Measurements from ENCODE around the gene ENO1.

ENO1 gene

DNA sequence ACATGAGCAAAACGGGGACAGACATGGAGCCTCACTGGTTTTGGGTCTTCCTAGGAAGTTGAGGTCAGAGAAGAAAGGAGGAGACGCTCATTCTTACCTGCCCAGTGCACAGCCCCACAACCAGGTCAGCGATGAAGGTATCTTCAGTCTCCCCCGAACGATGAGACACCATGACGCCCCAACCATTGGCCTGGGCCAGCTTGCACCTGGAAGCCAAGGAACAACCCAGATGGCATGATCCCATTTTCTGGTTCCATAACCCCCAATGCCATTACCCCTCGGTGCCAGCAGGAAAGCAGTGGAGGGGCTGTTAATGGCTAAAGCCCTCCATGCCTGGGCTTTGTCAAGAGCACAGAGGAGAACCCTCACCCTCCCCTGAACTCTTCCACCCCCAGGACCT, 15.3 kb downstream of the ENO1 start:
- no peak overlapping the region for H3K9ac ChIP-seq (ENCODE audit: insufficient read length)
- TF ChIP-seq FOXP2 (optimal IDR thresholded peaks at IDR 0.05; ENCODE audit: control extremely low read depth, extremely low read length, insufficient read depth) (no peak), POLR2AphosphoS5 (IDR thresholded peaks at IDR 0.05; ENCODE audit: borderline replicate concordance, low read depth, low read length) (no peak), EZH2 (IDR thresholded peaks at IDR 0.05) (no peak)
- DNase-seq (ENCODE audit: low read depth, low spot score): no peak
- H3K4me3 ChIP-seq: no peak overlapping the region
- peaks cover 97% of the 10 kb centered on the region for H3K36me3 ChIP-seq (ENCODE audit: insufficient read depth, low read length)
- no peaks in the 10 kb centered on the region for H3K9me3 ChIP-seq (ENCODE audit: low read depth, low read length)
- H3K27ac ChIP-seq: peak overlapping the region; percentile 46

DNA sequence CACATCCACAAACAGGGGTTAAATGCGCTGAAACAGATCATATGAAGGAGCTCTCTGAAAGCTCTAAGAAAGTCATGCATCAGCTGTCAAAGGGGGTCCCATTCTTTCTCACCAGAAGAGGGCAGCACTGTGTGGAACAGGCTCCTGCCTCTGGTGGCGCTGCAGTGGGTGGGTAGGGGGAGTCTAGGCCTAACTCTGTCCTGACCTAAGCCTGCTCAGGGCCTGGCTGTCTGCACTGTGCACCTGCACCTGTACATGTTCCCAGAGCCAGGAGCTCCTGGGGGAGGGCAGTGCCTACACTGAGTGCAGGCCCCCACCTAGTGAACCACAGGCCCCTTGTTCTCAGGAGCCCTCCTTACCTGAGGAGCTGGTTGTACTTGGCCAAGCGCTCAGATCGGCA, 16.0 kb downstream of the ENO1 start:
- H3K9me3 ChIP-seq (ENCODE audit: low read depth, low read length): no peaks in the 10 kb centered on the region
- H3K36me3 ChIP-seq (ENCODE audit: insufficient read depth, low read length): peaks cover 95% of the 10 kb centered on the region
- H3K4me3 ChIP-seq: no peak overlapping the region
- no peak for TF ChIP-seq FOXP2 (optimal IDR thresholded peaks at IDR 0.05; ENCODE audit: control extremely low read depth, extremely low read length, insufficient read depth)
- peak; percentile 37; the same call in 1 of the 2 replicates for TF ChIP-seq POLR2AphosphoS5 (IDR thresholded peaks at IDR 0.05; ENCODE audit: borderline replicate concordance, low read depth, low read length)
- no peak for DNase-seq (ENCODE audit: low read depth, low spot score)
- H3K27ac ChIP-seq: peak overlapping the region; percentile 46
- H3K9ac ChIP-seq (ENCODE audit: insufficient read length): no peak overlapping the region

GRCh38 chr1:8860738-8861516, 17.6 kb downstream of the ENO1 start:
- Histone ChIP-seq H3K4me3 (no peak overlapping the region), H3K9me3 (ENCODE audit: low read depth, low read length) (no peaks in the 10 kb centered on the region), H3K36me3 (ENCODE audit: insufficient read depth, low read length) (peaks cover 82% of the 10 kb centered on the region), H3K27ac (peak overlapping the region; percentile 56; the same call in 1 of the 2 replicates), H3K9ac (ENCODE audit: insufficient read length) (no peak overlapping the region)
- TF ChIP-seq FOXP2 (optimal IDR thresholded peaks at IDR 0.05; ENCODE audit: control extremely low read depth, extremely low read length, insufficient read depth) (no peak), EZH2 (IDR thresholded peaks at IDR 0.05) (no peak), POLR2AphosphoS5 (IDR thresholded peaks at IDR 0.05; ENCODE audit: borderline replicate concordance, low read depth, low read length) (no peak; the same call in 1 of the 2 replicates)
- no peak for DNase-seq (ENCODE audit: low read depth, low spot score)

DNA sequence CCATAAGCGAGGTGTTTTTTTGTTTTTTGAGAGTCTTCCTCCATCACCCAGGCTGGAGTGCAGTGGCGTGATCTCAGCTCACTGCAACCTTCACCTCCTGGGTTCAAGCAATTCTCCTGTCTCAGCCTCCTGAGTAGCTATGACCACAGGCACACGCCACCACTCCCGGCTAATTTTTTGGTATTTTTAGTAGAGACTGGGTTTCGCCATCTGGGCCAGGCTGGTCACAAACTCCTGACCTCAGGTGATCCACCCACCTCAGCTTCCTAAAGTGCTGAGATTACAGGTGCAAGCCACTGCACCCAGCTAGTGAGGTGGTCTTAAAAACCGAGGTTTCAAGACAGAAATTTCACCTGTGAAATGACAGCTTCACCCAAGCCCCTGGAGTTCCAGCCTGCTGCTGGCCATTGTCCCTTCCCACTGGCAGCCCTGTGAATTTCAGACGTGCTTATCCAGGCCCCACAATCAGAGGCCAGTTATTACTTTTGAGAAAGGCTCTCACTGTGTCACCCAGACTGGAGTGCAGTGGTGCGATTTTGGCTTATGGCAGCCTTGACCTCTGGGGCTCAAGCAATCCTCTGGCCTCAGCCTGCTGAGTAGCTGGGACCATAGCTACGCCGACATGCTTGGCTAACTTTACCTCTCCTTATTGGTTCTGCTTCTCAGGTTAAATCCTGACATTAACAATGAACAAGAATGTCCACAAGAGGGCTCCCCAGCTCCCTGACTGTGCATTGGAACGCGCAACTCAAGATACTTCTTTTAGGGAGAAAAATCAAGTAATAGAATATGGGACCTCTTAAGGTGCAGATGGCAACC, 19.4 kb downstream of the ENO1 start:
- H3K9ac ChIP-seq (ENCODE audit: insufficient read length): no peak overlapping the region
- H3K27ac ChIP-seq: peak overlapping the region; percentile 75
- TF ChIP-seq FOXP2 (optimal IDR thresholded peaks at IDR 0.05; ENCODE audit: control extremely low read depth, extremely low read length, insufficient read depth) (no peak), POLR2AphosphoS5 (IDR thresholded peaks at IDR 0.05; ENCODE audit: borderline replicate concordance, low read depth, low read length) (no peak), EZH2 (IDR thresholded peaks at IDR 0.05) (no peak)
- H3K9me3 ChIP-seq (ENCODE audit: low read depth, low read length): no peaks in the 10 kb centered on the region
- DNase-seq (ENCODE audit: low read depth, low spot score): no peak
- H3K36me3 ChIP-seq (ENCODE audit: insufficient read depth, low read length): peaks cover 65% of the 10 kb centered on the region
- H3K4me3 ChIP-seq: no peak overlapping the region

- no peak for DNase-seq (ENCODE audit: low read depth, low spot score)
- peak overlapping the region; percentile 75 for H3K27ac ChIP-seq
- no peaks in the 10 kb centered on the region for H3K9me3 ChIP-seq (ENCODE audit: low read depth, low read length)
- no peak overlapping the region for H3K4me3 ChIP-seq
- no peak overlapping the region for H3K9ac ChIP-seq (ENCODE audit: insufficient read length)
- TF ChIP-seq POLR2AphosphoS5 (IDR thresholded peaks at IDR 0.05; ENCODE audit: borderline replicate concordance, low read depth, low read length) (peak; percentile 50; the same call in 1 of the 2 replicates), EZH2 (IDR thresholded peaks at IDR 0.05) (no peak), FOXP2 (optimal IDR thresholded peaks at IDR 0.05; ENCODE audit: control extremely low read depth, extremely low read length, insufficient read depth) (no peak)
- H3K36me3 ChIP-seq (ENCODE audit: insufficient read depth, low read length): peaks cover 56% of the 10 kb centered on the region
These were observed 20.3 kb downstream of the ENO1 start for GRCh38 chr1:8858112-8858668.

DNA sequence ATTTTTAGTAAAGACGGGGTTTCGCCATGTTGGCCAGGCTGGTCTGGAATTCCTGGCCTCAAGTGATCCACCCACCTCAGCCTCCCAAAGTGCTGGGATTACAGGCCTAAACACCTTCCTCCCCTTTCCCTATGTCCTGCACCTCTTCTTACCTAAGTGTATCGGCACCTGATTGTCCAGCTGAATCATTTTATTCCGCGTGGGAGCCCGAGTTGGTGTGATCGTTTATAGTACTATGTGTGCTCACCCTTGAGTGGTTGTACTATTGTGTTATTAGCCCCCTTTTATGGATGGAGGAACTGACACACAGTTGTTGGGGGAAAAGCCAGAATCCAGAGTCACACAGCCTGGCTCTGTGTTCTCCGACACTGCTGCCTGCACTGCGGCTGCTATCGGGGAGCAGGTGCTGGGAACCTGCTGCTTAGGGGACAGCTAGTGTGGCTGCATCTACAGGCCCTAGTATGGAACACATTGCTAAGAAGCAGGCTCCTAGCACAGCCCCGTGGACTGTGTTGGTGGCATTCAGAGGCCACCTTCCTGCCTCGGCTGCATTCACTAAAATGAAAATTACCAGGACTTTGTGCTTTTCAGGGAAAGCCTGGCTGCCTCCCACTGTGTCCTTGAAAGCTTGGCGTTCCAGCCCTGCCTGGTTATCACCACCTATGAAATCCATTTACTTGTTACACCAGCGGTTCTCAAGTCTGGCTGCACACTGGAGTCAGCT, 21.6 kb downstream of the ENO1 start:
- Histone ChIP-seq H3K36me3 (ENCODE audit: insufficient read depth, low read length) (peaks cover 42% of the 10 kb centered on the region), H3K9ac (ENCODE audit: insufficient read length) (no peak overlapping the region), H3K9me3 (ENCODE audit: low read depth, low read length) (no peaks in the 10 kb centered on the region), H3K4me3 (no peak overlapping the region), H3K27ac (peak overlapping the region; percentile 70)
- DNase-seq (ENCODE audit: low read depth, low spot score): no peak
- TF ChIP-seq FOXP2 (optimal IDR thresholded peaks at IDR 0.05; ENCODE audit: control extremely low read depth, extremely low read length, insufficient read depth) (no peak), EZH2 (IDR thresholded peaks at IDR 0.05) (no peak), POLR2AphosphoS5 (IDR thresholded peaks at IDR 0.05; ENCODE audit: borderline replicate concordance, low read depth, low read length) (no peak; the same call in 1 of the 2 replicates)

GRCh38 chr1:8854240-8854639, 24.2 kb downstream of the ENO1 start:
- no peak overlapping the region for H3K27ac ChIP-seq
- no peaks in the 10 kb centered on the region for H3K9me3 ChIP-seq (ENCODE audit: low read depth, low read length)
- no peak overlapping the region for H3K9ac ChIP-seq (ENCODE audit: insufficient read length)
- TF ChIP-seq POLR2AphosphoS5 (IDR thresholded peaks at IDR 0.05; ENCODE audit: borderline replicate concordance, low read depth, low read length) (no peak), FOXP2 (optimal IDR thresholded peaks at IDR 0.05; ENCODE audit: control extremely low read depth, extremely low read length, insufficient read depth) (no peak), EZH2 (IDR thresholded peaks at IDR 0.05) (no peak)
- H3K36me3 ChIP-seq (ENCODE audit: insufficient read depth, low read length): peaks cover 18% of the 10 kb centered on the region
- DNase-seq (ENCODE audit: low read depth, low spot score): no peak
- H3K4me3 ChIP-seq: no peak overlapping the region
